Right lobe of liver (tissue), 4 donors: Measurements from ENCODE around the gene KCTD18.

Experiments
- CTCF ChIP-seq, 4 donors: fragments of 200-600 bp in 3 of 4; fragments of 450-650 bp in 1 of 4; IDR thresholded peaks; one replicate each; pipeline versions ENCODE4 v1.5.1 to v1.8.0; 2016 to 2022; ENCODE audit warnings: antibody characterized with exemption in 4 of 4, mild to moderate bottlenecking in 2 of 4
- POLR2A ChIP-seq: fragments of 450-650 bp; IDR thresholded peaks from one replicate; pipeline ENCODE4 v1.6.1; 2017; ENCODE audit warnings: antibody characterized with exemption, mild to moderate bottlenecking
- donor health status: DM: no; HTN: no; CAD: no.
- donor health status: DM: no; HTN: no; CAD: no.
- donor health status: DM: no; HTN: yes; CAD: no.

GRCh38 chr2:200525882-200526651 is 16.2 kb upstream of the KCTD18 start, which contains the start of gene SGO2:
- TF ChIP-seq CTCF (IDR thresholded peaks at IDR 0.05): no peak
- peak; percentile 62 for TF ChIP-seq POLR2A
